GM12891 (cell line): ENCODE results near the gene CAMK1D.

Experiments used
- POLR2A ChIP-seq: IDR thresholded peaks from 2 replicates; pipeline ENCODE4 v1.6.1; 2011; ENCODE audit warnings: low read depth, low read length, control low read depth
- POLR2AphosphoS5 ChIP-seq: IDR thresholded peaks from 2 replicates; pipeline ENCODE4 v1.6.1; 2011; ENCODE audit warnings: low read depth, low read length, control low read depth
- POU2F2 ChIP-seq: IDR thresholded peaks from 2 replicates; pipeline ENCODE4 v1.6.1; 2011; ENCODE audit warnings: low read depth, mild to moderate bottlenecking, control low read depth, low read length, moderate library complexity
- SPI1 ChIP-seq: IDR thresholded peaks from 2 replicates; pipeline ENCODE4 v1.6.1; 2011; ENCODE audit warnings: low read depth, low read length, control low read depth
- TAF1 ChIP-seq: IDR thresholded peaks from 2 replicates; pipeline ENCODE4 v1.6.1; 2011; ENCODE audit warnings: low read depth, low read length, control low read depth

DNA sequence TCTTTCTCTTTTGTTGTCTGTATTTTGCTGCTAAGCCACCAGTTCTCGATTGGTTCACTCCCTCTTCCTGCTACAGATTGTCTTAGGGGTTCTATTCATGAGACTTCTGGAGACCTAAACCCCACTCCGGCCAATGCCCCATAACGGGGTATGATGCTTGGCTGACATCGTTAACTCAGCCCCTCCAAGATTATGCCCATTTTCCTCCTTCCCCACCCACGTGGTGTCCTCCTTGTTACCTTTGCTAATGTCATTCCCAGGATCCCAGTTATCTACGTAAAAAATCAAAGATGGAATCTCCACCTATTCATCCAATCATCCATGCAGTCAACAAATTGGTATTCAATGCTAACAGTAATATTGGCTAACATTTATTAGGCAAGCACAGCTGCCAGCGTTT lies 228.3 kb downstream of the CAMK1D start:
- TF ChIP-seq TAF1 (no peak), POLR2A (no peak), POLR2AphosphoS5 (no peak), SPI1 (no peak), POU2F2 (no peak)
